ENCODE measurements around the gene CNTRL.
"Not testable (repeated sequence)": the region's sequence is repeated elsewhere in the genome, so short reads cannot be mapped to it uniquely, and the experiment has no call there.

Gene CNTRL

DNA sequence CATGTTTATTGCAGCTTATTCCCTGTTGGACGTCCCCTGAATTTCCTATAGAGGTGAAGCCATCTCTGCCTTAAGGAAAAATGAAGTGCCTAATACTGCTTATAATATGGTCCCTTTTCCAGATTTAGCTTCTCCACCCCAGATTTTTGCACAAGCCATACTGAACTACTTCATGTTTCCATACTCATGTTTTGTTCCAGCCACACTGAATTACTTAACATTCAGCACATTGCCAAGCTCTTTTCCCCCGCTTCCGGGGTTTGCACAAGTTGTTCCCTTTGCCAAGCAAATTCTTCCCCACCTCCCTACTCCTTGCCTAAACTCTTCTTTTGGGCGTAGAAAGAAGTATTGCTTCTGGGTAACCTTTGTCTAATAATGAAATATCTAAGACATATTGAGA, 1.7 kb upstream of the CNTRL start:
- DNase-seq: no peak

DNA sequence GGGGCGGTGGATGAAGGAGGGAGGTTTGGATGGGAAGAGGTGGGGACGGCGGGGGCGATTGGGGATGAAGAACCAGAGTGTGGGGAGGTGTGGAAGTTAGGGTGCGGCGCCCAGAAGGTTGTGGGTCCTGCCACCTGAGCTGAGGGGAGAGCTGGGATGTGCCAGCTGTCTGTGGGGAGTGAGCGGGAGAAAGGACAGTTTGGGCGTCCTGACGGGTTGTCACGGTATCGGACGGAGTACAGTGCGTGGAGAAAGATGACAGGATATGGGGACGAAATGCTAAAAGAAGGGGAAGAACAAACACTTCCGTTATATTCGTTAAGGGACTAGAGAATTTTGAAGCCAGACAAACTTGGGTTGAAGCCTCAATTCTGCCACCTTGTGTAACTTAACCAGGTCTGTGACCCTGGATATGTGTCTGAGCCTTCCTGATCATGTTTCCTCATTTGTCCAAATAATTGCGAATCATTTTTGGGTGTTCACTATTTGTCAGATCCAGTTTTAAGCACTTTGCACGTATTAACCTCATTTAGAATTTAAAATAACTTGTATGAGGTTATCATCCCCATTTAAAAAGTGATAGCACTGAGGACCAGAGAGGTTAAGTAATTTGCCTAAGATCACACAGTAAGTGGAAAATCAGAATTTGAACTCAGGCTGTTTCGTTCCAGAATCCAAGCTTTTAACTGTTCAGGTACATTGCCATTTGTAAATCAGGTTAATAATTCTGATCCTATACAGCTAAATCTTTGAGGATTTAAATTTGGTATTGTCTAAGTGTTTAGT, 689 bp downstream of the CNTRL start:
- DNase-seq: no peak

DNA sequence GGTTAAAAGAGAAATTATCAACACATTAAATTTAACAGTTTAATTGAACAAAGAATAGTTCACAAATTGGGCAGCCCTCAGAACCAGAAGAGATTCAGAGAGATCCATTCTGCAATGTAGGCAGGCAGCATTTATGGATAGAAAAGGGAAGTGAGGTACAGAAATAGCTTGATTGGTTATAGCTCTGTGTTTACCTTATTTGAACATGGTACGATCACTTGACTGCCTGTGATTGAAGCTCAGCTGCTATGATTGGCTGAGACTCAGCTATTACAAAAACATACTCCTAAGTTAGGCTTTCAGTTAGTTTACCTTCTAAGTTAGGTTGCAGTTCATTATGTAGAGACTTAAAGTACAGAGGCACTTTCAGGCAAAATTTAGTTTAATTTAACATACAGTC, 7.3 kb downstream of the CNTRL start:
- no peak for DNase-seq

DNA sequence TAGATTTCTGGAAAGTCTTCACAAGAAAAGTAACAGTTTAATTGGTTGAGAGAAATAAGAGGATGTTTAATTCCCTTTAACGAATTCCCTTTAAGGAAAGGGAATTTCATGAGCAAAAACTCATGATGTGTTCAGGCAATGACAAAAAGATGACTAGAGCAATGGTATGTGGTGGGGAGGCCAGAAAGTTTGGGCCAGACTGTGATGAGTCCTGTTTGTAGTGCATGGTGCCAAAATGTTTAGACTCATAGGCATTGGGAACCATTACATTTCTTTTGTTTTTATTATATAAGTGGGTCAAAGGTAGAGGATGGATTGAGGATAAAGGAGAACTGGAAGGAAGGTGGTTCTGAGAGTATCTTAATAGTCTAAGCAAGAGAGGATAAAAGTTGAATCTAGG, 10.9 kb downstream of the CNTRL start:
- no peak for DNase-seq

DNA sequence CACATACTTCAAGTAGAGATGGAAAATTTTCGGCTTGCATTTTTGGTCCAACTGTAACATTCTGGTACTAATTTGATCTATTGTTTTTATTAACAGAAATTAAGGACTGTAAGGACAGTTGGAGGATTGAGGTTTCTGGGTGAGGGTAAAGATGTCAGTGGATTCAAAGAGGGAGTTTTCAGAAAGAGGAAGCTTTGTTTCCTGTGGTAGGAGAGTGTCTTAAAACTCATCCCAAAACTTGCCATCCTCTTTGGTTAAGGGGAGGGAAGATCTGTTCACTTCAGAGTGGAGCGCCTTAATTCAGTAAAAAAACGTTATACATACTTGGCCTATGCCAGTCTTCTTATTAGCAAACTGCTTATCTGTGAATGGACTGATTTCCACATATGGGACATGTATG, 13.8 kb downstream of the CNTRL start:
- no peak for DNase-seq

DNA sequence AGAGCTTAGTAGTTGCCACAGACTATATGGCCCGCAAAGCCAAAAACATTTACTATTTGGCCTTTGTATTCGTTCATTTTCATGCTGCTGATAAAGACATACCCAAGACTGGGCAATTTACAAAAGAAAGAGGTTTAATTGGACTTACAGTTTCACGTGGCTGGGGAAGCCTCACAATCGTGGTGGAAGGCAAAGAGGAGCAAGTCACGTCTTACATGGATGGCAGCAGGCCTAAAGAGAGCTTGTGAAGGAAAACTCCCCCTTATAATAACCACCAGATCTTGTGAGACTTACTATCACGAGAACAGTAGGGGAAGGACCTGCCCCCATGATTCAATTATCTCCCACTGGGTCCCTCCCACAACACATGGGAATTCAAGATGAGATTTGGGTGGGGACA, 16.0 kb downstream of the CNTRL start:
- DNase-seq: not testable (repeated sequence)

DNA sequence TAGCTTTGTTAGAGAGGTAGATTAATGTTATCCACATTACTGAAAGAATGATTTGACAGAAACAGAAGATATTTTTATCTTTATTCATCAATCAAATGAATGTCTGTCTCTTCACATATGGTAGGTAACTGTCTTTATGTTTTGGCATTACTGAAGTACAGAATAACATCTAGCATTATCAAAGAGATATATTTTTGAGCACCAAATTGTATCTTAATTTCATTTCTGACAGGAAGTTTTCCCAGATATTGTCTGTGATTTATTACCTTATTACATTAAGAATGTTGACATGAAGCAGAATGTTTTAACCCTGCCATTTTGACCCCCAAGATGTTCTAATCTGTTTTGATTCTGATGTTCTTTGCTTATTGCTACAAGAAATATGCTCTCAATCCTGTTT, 20.3 kb downstream of the CNTRL start:
- DNase-seq: no peak

DNA sequence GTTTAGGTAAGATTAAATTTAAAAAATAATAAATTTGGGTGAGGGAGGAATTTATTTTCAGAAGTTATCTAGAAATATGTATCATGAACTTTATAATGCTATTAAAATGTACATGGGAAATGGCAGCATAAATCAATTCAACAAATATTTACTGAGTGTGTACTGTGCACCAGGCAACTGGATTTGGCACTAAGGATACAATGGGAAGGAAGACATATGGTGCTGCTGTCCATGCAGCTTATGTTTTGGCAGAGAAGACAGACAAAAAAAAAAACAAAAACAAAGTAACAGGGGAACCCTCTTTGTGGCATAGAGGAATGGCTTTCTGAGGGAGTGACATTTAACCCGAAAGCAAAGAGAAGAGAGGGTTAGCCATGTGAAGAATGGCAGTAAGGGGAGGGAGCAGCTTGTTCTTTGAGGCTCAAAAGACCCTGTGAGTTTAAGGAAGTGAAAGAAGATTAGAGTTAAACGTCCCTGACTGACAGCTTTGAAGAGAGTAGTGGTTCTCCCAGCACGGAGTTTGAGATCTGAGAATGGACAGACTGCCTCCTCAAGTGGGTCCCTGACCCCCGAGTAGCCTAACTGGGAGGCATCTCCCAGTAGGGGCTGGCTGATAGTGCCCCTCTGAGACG, 23.9 kb downstream of the CNTRL start:
- no peak for DNase-seq

DNA sequence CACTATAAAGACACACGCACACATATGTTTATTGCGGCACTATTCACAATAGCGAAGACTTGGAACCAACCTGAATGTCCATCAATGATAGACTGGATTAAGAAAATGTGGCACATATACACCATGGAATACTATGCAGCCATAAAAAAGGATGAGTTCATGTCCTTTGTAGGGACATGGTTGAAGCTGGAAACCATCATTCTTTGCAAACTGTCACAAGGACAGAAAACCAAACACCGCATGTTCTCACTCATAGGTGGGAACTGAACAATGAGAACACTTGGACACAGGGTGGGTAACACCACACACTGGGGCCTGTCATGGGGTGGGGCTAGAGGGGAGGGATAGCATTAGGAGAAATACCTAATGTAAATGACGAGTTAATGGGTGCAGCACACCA, 29.3 kb downstream of the CNTRL start:
- DNase-seq: not testable (repeated sequence)

DNA sequence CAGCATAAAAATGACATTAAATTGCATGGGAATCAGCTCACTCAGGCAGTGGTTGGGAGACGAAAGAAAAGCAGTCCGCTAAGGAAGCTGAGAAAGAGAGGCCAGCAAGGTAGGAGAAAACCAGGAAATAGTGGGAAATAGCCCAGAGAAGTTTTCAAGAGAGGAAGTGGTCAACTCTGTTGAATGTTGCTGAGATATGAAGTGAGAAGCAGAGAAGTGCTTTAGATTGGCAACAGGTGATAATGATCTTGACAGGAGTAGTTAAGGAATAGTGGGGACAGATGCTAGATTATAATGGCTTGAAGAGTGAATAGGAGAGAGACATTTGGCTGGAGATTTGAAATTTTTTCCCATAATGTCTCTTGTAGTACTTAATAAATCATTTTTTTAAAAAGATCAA, 30.8 kb downstream of the CNTRL start:
- DNase-seq: no peak

DNA sequence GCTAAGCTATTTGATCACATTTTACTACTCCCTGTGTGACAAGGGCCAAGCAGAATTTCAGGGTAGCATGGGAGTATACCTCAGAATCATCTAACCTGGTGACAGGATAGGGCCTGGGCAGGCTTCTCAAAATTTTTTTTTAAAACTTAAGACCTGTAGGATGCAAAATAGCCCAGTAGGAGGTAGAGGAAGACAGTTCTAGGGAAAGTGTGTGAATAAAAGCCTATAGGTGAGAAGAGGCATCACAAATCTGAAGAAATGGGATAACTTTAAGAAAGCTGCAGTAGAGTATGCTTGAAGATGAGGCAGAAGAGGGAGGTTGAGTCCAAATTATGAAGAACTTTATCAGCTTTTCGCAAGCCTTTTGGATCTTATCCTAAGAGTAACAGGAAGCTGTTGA, 32.3 kb downstream of the CNTRL start:
- no peak for DNase-seq

DNA sequence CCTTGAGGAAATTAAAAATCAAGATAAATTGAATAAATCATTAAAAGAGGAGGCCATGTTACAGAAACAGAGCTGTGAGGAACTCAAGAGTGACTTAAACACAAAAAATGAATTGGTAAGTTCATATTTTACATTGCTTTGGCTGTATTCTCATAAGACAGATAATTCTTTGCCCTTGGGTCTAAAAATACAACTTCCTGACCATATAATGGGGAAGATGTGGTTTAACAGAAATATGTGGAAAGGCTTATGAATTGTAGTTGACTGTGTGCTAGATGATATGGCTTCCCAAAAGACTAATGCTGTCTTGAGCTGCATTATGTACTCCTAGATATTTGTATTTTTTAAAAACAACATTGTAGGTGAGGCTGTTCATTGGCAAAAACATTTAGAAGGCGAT, 33.1 kb downstream of the CNTRL start:
- no peak for DNase-seq

DNA sequence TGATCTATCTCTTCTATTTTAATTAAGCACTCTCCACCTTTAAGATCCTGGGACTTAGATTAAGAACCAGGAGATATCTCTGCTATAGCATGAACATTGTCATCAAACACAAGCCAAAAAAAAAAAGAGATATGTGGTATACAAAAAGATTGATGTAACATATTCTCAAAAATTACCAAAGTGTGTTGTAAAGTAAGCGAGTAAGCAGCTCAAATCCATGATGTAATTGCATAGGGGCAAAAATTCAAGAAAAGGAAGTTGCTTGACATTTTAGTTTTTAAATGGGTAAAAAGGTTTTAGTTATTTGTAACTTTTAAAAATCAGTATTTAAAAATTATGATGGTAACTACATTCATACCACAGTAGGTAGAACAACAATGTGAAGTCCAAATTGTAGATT, 40.7 kb downstream of the CNTRL start:
- DNase-seq: no peak

DNA sequence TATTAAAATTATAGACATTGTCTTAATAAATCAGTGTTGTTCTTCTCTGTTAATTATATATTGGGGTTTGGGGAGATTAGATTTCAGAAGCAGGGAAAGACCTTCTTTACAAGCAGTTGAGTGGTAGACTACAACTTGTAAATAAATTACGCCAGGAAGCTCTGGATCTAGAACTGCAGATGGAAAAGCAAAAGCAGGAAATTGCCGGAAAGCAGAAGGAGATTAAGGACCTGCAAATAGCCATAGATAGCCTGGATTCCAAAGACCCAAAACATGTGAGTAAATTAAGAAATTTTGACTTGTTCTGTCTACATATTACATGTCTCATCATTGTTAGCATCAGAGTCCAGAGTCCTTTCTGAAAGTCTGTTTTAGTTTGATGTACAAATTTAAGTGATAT, 43.5 kb downstream of the CNTRL start:
- DNase-seq: no peak

DNA sequence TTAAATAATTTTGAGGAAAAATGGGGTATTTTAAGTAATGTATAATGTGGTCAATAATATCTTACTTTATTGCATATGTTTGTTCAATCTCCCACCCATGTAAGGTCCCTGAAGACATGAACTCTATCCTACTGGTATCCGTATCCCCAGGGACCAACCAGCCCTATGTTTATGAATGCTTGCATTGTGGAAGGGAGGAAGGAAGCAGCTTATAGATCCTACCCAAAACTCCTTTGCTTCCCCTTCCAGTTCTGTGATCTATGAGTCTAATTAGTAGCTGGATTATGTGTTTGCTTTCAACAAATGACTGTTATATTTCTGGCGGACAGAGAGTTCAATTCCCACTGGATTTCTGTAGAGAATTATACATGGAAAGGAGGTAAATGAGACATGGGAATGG, 45.6 kb downstream of the CNTRL start:
- no peak for DNase-seq

DNA sequence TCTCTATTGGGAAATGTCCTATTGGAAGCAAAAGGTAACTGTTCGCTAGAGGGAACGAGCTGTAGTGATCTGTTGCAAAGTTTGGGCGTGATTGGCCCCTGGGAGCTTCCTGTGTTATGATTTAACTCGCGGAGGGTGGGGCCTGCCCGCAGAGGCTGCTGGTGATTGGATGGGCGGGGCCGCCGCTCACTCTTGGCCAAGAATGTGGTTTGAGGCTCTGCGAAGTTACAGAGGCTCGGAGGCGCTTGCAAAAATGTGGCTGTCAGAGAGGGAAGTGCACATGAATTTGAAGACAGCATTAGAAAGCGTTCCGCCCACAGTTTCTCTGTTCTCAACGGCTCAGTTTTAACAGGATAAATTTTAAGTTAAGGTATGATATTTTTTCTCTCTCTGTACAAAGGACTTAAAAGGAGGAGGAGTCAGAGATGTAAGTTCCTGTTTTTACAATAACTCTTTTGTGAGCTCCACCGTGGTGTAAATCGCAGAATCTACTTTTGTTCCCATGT, 46.9 kb downstream of the CNTRL start:
- peak; percentile 97 for DNase-seq

DNA sequence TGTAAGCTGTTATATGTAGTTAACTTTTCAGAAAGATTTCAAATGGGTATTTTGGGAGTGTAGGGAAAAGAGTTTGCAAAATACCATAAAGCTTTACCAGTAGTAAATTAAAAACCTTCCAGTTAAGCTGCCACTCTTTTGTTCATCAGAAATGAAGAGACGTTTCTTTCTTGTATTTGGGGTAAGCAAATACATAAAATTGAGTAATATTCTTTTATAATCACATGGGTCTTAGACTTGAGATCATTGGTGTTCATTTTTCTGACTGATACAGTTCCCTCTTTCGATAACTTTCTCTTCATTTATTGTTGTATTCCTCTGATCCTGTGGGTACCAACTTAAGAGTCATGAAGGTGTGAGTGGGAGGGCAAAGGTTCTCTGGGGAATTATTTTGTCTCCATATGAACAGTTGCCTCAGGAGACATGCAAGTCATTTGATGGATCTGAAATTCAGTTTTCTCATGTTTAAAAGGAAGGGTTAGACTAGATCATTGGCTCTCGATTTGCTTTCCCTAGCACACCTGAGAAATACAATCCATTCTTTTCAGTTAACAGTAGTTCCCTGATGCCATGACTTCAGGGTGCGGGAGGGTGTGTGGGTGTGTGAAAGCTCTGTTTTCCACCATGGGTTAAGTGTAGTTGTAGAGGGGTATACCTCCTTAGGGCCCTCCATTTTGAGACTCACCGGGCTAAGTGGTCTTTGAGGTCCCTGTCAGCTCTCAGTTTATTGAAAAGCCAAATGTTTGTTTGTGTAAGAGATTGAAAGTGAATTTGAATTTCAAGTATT, 47.7 kb downstream of the CNTRL start:
- no peak for DNase-seq

DNA sequence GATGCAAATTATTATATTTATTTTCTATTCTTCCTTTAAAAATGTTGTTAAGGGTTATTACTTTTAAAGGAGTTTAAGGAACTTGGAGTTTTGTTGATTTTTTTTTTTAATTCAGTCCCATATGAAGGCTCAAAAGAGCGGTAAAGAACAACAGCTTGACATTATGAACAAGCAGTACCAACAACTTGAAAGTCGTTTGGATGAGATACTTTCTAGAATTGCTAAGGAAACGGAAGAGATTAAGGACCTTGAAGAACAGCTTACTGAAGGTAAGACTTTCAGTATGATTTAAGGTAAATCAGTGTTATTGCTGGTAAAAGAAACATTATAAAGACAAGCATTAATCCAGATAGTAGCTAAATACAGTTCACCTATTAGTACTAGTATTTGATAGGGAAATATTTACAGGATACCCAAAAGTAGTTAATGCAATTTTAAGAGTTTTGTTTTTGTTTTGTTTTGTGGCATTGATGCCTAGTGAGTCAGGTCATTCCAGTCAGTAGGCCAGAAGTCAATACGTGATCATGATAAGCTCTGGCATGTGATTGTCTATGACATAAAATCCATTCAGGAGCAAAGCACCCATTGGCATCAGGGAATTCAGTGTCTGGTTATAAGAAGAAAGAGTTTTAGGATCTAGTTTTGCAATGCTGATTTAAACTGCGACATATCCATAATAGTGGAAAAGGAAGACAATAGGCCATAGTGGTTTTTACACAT, 49.2 kb downstream of the CNTRL start:
- no peak for DNase-seq

DNA sequence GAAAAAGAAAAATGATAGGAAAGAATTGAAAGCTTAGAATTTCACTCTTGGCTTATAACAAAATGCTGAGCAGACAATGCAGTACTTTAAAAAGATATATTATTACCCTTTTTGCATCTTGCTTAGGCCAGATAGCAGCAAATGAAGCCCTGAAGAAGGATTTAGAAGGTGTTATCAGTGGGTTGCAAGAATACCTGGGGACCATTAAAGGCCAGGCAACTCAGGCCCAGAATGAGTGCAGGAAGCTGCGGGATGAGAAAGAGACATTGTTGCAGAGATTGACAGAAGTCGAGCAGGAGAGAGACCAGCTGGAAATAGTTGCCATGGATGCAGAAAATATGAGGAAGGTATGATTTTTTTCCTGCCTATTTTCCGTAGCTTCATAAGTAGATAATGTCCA, 50.8 kb downstream of the CNTRL start:
- DNase-seq: no peak

DNA sequence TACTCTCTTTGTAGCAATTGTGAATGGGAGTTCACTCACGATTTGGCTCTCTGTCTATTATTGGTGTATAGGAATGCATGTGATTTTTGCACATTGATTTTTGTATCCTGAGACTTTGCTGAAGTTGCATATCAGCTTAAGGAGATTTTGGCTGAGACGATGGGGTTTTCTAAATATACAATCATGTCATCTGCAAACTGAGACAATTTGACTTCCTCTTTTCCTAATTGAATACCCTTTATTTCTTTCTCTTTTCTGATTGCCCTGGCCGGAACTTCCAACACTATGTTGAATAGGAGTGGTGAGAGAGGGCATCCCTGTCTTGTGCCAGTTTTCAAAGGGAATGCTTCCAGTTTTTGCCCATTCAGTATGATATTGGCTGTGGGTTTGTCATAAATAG, 54.6 kb downstream of the CNTRL start:
- DNase-seq: not testable (repeated sequence)

DNA sequence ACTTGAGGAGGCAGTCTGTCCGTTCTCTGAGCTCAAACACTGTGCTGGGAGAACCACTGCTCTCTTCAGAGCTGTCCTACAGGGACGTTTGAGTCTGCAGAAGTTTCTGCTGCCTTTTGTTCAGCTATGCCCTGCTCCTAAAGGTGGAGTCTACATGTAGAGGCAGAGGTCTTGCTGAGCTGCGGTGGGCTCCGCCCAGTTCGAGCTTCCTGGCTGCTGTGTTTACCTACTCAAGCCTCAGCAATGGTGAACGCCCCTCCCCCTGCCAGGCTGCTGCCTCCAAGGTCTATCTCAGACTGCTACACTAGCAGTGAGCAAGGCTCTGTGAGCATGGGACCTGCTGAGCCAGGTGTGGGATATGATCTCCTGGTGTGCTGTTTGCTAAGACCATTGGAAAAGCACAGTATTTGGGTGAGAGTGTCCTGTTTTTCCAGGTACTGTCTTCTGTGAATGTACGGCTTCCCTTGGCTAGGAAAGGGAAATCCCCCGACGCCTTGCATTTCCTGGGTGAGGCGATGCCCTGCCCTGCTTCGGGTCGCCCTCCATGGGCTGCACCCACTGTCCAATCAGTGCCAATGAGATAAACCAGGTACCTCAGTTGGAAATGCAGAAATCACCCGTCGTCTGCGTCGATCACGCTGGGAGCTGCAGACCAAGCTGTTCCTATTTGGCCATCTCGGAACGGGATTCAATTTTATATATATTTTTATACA, 58.5 kb downstream of the CNTRL start:
- DNase-seq: peak; percentile 63

DNA sequence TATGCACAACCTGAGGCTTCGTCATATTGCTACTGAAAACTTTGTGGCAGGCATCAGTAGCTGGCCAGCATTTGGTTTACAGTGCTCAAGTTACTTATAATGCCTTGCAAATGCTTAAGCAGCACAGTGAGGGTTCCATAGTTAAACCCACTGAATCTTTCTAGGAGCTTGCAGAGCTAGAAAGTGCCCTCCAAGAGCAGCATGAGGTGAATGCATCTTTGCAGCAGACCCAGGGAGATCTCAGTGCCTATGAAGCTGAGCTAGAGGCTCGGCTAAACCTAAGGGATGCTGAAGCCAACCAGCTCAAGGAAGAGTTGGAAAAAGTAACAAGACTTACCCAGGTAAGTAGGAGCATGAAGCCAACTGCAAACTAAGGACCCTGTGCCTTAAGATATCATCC, 60.9 kb downstream of the CNTRL start:
- DNase-seq: no peak

DNA sequence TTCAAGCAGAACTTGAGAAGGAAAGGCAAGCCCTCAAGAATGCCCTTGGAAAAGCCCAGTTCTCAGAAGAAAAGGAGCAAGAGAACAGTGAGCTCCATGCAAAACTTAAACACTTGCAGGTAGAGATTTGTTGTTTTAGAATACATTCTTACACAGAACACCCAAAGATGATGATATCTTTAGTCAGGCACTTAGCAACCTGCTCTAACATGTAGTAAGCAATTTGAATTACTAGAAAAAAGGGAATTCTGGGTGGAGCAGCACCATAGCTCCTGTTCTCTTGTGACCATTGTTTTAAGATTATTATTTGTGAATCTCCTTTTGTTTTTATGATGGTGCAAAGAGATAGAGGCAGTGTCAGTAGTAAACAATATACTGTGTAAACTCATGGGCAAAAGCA, 63.8 kb downstream of the CNTRL start:
- no peak for DNase-seq
